Cardiac septum (tissue), 1 donor: ENCODE measurements around the gene ABTB1. TPM values are rescaled to one million over a fixed set of nuclear protein-coding genes. Genes with fewer than 3 reads are reported as not detected.

Experiments used
- DNase-seq: peaks from one replicate; pipeline ENCODE4 v3.0.0-alpha.2; 2020; ENCODE audit warnings: low spot score
- intact Hi-C: fragments of 100-400 bp; cut with DNase I; formaldehyde crosslinking; loops from one replicate; pipeline ENCODE4 v1.14.0; 2022
- long read RNA-seq: library from polyadenylated mRNA; unstranded; transcript quantifications from one replicate; pipeline ENCODE4 v2.0.0, GENCODE V29; 2021
- total RNA-seq: library from RNA; stranded (reverse); fragmentation: NEBNext Ultra II Directional; extraction: Animal tissue kit (Norgen Biotek cat#: 25700); gene quantifications from one replicate; pipeline ENCODE4 v1.2.1, GENCODE V29; 2021
- donor health status: DM: no; HTN: no; CAD: no.

The ABTB1 gene
- total RNA-seq, result 25.5 TPM
- long read RNA-seq, transcript ABTB1-201 (12 exons, 1,965 nt), result minor isoform, 11 of 51 reads
- long read RNA-seq, transcript ABTB1-202 (12 exons, 1,961 nt), result major isoform, 15 of 51 reads
- long read RNA-seq, partial matches to known transcripts, result 12 of 51 reads
- long read RNA-seq, other reads (novel, unspliced or antisense), result 10 of 51 reads

DNA sequence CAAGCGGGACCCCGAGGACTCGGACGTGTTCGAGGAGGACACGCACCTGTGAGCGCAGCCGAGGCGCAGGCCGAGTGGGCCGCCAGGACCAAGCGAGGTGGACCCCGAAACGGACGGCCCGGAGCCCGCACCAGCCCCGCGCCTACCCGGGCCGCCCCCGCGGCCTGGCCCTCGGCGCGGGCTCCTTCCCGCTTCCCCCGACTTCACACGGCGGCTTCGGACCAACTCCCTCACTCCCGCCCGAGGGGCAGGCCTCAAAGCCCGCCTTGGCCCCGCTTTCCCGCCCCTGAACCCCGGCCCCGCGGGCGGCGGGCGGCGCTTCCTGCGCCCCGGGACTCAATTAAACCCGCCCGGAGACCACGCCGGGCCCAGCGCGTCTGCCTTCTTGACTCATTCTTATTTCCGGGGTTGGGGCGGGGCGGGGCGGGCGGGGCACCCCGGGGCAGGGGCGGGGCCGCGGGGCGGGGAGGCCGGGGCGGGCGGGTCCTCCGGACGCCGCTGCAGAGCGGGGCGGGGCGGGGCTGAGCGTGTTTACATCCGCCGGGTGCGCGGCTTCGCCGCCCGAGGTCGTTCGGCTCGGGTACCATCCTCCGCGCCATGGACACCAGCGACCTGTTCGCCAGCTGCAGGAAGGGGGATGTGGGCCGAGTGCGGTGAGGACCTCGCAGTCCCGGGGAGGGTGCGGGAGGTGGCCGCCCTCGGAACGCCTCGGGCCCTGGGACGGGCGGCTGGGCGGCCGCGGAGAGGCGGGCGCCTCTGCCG lies at the start of gene ABTB1:
Gene ABTB1 (plus strand): TSS at position 524 of the 762 bp plus-strand sequence. CDS start 74 bp downstream, at position 598.
- intact Hi-C loops, result loop anchor here (2.0 to 10.0 kb wide), 3 partner anchors 66 to 1198 kb away; partner anchors contain the start of genes TPRA1 and ZXDC

DNA sequence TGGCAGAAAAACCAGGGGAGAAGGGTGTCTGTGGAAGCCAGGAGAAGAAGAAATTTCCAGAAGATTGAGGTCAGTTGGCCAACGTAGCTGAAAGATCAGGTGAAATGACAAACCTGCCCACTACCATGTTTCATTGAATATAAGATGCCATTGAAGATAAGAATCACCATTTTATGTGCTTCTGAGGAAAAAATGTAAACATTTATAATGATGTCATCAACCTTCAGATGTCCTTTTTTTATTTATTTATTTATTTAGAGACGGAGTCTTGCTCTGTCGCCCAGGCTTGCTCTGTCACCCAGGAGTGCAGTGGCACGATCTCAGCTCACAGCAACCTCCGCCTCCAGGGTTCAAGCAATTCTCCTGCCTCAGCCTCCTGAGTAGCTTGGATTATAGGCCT lies 48.7 kb upstream of the ABTB1 start:
- intact Hi-C loops, result no loop called here
- DNase-seq, result peak; percentile 36

More for the DNA sequence above, at the start of gene ABTB1:
- DNase-seq, result peak; percentile 96

DNA sequence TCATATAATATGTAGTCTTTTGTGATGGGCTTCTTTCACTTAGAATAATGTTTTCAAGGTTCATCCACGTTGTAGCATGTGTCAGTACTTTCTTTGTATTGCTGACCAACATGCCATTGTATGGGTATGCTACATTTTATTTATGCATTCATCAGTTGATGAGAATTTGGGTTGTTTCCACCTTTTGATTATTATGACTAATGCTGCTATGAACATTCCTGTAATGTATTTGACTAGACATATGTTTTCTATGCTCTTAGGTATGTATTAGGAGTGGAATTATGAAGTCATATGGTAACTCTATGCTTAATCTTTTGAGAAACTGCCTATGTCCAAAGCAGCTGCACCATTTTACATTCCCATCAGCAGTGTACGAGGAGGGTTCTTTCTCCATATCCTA lies 46.9 kb upstream of the ABTB1 start:
- intact Hi-C loops, result no loop called here
- no peak for DNase-seq

DNA sequence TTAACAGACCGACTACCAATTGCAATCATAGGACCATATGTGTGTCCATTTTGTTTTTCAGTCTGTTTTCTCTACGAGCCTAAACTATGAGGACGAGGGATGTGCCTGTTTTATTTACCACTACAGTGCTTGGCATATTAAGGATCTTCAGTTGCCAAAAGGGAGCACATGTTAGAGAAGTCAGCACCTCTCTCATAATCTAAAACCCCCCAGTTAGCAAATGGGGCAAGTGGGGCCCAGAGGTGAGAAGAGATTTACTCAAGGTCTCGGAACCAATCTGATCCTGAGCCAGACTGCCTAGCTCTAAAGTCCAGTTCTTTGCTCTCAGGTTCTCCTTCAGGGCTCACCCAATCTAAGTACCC lies 44.3 kb upstream of the ABTB1 start:
- DNase-seq, result no peak
- intact Hi-C loops, result loop anchor here (2.0 kb wide), 1 partner anchor 30 kb away; the partner anchor contains the start of gene MCM2

DNA sequence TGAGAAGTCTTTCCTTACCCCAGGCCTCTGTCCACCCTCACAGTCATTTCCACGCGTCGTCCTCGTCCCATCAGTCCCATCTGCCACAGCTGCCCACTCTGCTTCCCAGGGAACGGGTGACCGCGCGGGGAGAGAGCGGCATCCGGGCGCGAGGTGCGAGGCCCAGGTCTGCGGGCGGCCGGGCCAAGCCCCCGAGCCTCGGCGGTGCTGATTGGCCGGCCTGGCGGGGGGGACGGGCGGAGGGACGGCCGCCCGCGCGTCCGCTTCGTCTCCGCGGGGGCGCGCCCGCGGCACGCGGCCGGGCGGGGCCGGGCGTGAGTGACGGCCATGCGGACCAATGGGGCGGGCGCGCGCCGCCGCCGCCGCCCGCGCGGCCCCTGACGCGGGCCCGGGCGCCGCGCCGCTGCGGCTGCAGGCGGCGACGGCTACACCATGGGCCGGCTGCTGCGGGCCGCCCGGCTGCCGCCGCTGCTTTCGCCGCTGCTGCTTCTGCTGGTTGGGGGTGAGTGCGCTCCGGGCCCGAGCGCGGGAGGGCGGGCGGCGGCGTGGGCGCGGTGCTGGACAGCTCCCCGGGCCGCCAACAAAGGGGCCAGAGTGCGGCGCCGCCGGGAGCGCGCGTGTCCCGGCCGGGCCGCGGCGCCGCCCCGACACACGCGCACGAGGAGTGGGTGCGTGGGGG lies 43.8 kb upstream of the ABTB1 start, which contains the start of gene PODXL2:
Gene PODXL2 (plus strand): TSS at position 398 of the 679 bp plus-strand sequence. CDS start 35 bp downstream, at position 433.
- intact Hi-C loops, result loop anchor here (2.0 kb wide), 1 partner anchor 30 kb away; the partner anchor contains the start of gene MCM2
- DNase-seq, result peak; percentile 77

DNA sequence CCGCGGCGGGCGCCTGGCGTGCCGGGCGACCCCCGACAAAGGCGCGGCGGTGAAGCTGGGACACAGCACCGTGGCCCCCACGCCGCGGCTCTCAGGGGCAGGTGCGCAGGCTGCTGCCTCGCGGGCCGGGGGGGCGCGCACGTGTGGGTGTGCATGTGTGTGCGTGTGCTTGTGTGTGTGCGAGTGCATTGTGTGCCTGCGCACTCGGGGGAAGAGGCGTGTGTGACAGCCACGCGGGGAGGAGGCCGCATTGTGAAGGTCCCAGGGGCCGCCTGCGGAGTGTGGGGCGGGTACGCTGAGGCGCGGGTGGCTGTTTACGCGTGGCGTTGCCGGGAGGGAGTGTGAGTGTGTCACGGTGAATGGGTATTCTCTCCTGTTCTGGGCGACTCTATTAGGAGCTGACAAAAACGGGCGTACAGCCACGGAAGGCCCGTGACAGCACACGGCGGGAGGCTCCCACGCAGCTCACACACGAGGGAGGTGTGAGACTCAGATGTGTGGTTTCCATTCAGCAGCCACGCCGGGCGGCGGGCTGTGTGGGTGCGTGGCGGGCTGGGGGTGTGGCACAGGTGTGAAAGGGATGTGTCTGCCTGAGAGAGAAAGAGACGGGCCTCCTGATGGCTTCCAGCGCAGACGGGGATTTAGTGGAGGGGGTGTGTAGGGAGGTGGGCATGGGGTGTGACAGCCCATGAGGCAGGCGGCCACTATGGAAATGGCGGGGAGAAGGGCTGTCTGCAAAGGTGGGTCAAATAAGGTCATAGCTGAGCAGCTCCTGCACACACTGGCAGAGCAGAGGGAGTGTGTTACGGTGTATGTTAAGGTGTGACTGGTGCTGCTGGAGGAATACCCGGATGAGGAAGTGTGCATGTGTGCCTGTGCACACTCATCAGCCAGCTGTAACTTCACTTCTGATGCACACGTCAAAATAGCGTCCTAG lies 43.0 kb upstream of the ABTB1 start:
- peak; percentile 73 for DNase-seq
- intact Hi-C loops, result loop anchor here (2.0 kb wide), 1 partner anchor 31 kb away; the partner anchor contains the start of gene MCM2

DNA sequence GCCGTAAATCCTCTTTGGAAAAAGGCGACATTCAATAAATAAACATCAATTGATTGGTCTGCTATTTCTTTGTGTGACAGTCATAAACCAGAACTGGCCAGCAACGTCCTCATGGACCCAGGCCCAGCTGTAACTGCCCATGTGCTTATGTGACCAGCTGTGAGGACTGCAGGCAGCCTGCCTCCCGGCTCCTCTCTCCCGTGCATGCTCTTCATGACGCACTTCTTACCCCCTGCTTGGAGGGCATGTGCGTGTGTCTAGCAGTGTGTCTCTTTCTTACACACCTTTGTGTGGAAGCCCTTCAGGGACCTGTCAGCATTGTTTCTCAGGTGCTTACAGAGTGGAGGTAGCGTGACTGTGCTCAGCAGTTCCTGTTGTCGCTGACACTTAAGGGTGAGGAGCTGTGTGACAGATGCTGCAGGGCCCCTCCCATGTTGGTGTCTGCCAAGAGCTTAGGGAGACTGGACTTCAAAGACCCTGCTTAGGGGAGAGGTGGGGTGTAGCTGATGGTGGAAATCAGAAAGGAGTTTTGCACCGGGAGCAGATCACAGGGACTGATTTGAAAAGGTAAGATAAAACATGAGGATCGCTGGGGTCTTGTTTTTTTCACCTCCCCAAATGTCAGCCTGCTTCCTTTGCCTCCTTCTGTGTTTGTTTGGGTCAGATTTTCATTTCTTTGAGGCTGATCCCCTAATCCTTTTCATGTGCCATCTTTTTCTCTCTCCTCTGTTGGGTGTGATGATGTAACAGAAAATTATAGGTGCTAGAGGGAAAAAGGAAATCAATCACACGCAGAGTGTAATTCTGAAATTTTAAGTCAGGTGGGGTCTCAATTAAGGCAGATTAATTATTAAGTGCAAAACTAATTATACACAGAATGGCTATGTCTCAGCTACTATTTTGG lies 41.7 kb upstream of the ABTB1 start:
- intact Hi-C loops, result no loop called here

DNA sequence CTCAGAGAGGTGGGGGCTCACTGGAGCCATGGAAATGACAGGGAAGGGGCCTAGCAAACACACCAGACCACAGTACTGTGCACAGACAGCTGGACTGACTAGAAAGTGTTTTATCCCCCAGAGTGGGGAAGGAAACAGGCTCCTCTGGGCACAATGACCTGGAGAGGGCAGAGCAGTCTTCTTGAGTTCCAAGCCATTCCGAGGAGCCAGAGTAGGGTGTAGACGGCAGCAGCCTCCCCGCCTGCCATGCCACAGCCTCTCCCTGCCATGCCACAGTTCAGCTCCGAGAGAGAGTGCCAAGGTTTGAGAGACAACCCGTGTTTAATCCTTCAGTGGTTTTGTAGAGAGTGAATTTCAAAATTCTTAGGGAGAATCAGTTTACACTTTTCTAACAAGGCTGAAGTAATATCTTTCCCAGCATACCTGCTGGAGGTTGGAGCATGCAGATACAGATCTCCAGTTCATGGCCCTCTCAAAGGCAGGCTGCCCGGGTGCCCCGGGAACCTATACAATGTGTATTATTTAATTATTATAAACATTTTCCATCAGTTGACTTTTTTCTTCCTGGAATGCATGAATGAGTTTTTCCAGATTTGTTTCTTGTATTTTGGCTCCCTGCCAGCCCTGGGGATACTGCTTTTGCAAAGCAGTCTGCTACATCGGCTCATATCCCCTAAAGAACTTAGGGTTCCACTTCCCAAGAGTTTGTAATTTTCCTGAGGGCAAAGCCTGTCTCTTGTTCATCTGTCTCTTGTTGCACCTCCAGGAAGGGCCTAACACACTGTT lies 40.5 kb upstream of the ABTB1 start:
- intact Hi-C loops, result no loop called here
- peak; percentile 65 for DNase-seq

More for the DNA sequence above, 41.7 kb upstream of the ABTB1 start:
- DNase-seq, result peak; percentile 36

DNA sequence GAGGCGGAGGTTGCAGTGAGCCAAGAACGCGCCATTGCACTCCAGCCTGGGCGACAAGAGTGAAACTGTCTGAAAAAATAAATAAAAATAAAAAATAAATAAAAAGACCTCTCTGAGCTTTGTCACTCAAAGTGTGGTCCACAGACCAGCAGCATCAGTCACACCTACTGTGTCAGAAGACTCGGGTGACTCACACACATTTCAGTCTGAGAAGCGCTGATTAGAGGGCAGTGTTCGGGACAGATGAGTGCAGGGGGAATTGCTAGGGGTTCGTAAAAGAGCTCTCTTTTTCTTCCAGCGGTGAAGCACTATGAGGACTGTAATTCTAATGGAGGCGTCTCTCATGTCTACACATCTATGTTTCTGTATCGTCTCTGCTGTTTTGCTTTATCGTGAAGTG lies 38.1 kb upstream of the ABTB1 start:
- intact Hi-C loops, result no loop called here

DNA sequence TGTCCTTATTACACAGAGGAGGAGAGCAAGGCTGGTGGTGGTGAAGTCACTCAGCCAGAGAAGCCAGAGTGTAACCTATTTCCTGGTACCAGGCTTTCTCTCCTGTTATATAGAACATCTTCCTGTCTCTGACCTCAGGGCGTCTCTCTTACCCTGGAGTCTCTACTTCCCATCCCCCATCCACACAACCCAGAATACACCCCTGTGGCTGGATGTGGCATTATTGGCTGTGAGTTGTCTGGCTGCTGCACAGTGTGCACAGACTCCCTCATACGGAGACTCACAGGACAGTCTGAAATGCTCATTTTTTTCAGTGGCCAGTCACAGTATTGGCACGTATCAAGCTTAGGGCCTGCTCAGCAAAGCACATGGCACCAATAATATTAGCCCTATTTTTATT lies 35.2 kb upstream of the ABTB1 start:
- intact Hi-C loops, result no loop called here
- peak; percentile 44 for DNase-seq

More for the DNA sequence above, 38.1 kb upstream of the ABTB1 start:
- no peak for DNase-seq

DNA sequence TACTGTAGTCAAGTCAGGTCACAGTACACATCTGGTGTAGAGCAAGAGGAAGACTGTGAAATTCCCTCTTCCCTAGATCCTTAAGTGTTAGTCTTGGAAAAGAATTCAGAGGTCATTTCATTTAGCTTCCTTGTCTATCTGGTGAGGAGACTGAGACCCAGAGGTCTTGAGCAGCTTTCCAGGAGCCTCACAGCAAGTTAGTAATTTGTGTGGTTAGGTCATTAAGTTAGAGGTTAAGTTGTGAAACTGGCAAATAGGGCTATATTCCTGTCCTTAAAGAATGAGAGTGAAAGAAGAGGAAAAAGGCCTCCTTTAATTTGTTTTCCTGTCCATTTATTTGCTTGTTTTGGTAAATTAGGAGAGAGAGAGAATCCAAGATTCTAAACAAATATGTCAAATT lies 34.8 kb upstream of the ABTB1 start:
- intact Hi-C loops, result no loop called here
- no peak for DNase-seq

DNA sequence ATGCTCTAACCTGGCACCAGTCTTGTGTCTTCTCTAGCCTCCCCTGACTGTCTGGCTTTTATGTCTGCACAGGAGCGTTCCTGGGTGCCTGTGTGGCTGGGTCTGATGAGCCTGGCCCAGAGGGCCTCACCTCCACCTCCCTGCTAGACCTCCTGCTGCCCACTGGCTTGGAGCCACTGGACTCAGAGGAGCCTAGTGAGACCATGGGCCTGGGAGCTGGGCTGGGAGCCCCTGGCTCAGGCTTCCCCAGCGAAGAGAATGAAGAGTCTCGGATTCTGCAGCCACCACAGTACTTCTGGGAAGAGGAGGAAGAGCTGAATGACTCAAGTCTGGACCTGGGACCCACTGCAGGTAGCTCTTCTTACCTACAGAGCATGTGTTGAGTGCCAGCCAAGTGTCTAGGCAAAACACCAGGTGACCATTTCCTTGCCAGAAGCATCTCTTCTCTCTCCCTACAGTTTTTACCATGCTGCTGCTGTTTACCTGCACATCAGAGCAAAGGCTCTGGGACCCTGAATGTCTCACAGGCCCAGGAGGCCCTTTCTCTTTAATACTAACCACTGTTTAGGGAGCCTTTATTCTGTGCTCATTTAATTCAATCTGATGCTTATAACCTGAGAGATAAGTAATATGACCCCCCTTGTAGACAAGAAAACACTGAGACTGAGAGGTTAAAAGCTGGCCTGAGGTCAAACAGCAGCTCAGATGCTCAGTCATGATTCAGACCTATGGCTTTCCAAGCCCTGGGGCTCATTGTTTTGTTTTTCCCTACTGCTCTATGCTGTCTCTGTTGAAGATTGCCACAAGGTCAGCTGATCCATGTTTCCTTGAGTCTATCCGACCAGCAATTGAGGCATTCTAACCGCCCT lies 33.3 kb upstream of the ABTB1 start:
- intact Hi-C loops, result no loop called here
- DNase-seq, result peak; percentile 54

DNA sequence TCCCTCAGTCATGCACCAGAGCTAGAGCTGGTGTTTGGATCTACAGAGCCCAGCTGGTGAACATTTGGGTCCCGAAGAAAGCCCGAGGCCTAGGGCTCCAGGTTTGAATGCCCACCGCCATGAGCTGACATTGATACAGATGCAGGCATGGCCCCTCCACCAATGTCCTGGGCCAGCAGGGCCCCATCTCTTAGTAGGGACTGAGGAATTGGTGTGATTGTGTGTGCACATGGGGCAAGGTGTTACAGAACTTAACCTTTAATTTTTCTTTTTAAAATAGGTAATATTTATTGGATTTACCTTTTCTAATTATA lies 32.8 kb upstream of the ABTB1 start:
- intact Hi-C loops, result no loop called here
- peak; percentile 20 for DNase-seq

DNA sequence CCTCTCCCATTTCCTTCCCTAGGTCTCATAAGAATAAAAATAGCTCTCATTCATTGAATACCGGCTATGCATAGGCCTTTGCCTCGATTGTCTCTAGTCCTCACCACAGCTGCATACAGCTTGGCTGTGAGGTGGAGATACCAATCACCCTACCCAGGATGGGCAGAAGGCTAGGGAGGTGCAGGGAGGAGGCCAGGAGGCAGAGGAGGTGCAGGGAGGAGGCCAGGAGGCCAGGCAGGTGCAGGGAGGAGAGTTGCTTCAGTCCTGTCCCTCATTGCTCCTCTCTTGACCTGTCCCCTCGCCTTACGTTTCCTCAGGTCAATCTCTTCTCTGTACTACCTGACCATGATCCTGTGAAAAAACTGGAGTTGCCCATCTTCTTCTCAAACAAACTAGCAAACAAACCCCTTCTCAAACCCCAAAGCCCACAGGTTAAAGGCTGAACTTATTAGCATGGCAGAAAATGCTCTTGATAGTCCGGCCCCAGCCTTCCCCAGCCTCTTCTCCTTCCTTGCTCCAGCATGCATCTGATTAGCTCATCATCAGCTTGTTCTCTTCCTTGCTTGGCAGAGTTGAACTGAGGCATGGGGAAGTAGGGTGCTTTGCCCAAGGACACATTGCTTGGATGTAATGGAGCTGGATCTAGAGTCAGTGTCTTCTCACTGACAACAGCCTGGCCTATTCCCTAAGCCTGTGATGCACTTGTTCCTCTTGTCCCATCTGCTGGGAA lies 27.9 kb upstream of the ABTB1 start:
- DNase-seq, result peak; percentile 46
- intact Hi-C loops, result no loop called here

DNA sequence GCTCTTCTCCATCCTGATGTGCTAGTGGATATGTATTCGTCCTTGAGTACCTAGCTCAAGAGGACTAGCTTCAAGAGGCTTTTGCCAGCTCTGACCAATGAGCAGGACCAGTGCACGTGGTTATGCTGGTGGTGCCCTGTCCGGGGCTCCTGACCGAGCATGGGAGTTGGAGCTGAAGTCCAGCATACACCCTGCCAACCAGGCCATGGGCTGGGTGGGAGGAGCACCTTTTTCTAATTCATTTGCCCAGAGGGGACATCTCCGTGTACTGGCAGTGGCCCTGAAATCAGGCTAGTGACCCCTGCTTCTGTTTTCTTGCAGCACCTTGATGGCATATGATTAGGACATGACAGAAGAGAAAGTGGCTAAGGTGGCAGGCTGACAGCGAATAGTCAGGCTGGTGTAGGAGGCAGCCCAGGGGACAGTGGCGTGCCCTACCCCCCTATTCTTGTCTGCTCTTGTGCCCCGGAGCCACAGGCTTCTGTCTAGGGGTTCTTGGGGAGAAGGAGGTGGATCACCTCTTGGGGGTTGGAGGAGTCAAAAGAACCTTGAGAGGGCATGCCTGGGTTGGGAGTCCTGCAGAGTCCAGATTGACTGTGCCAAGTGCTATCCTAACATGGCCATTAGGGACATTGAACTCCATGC lies 27.3 kb upstream of the ABTB1 start:
- intact Hi-C loops, result no loop called here
- peak; percentile 64 for DNase-seq
